Peyer's patch (tissue), 4 donors: ENCODE results near the gene AP2A2.

ENCODE experiments used
- POLR2A ChIP-seq, 2 donors: fragments of 450-650 bp; IDR thresholded peaks; one replicate each; pipeline ENCODE4 v1.5.1; 2017; ENCODE audit warnings: antibody characterized with exemption in 2 of 2, mild to moderate bottlenecking in 2 of 2, moderate library complexity in 2 of 2
- TF ChIP-seq, protein P1 (sequence below), 6 experiments: fragments of 450-650 bp in 4 of 6; fragments of 200-600 bp in 2 of 6; sonication (generic) in 1 of 6; IDR thresholded peaks; one replicate each; pipeline ENCODE4 v1.5.1; 2017 to 2019; ENCODE audit warnings: antibody characterized with exemption in 6 of 6, mild to moderate bottlenecking in 3 of 6, moderate library complexity in 1 of 6

DNA sequence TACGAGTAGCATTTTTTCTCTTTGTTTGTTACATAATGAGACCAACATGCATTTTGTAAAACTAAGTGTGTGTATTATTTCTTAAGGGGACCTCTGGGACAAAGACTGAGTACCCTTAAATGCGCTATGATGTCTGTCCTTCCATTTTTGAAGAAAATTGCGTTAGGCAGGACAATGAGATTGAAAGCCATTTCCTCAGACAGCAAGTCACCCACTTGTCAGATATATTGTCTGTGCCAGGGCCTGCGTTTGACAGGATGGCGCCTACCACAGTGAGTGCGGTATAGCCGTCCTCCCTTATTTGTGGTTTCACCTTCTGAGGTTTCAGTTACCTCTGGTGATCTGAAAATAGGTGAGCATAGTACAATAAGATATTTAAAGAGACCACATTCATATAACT lies 2.2 kb downstream of the AP2A2 start:
- TF ChIP-seq, protein P1, sequence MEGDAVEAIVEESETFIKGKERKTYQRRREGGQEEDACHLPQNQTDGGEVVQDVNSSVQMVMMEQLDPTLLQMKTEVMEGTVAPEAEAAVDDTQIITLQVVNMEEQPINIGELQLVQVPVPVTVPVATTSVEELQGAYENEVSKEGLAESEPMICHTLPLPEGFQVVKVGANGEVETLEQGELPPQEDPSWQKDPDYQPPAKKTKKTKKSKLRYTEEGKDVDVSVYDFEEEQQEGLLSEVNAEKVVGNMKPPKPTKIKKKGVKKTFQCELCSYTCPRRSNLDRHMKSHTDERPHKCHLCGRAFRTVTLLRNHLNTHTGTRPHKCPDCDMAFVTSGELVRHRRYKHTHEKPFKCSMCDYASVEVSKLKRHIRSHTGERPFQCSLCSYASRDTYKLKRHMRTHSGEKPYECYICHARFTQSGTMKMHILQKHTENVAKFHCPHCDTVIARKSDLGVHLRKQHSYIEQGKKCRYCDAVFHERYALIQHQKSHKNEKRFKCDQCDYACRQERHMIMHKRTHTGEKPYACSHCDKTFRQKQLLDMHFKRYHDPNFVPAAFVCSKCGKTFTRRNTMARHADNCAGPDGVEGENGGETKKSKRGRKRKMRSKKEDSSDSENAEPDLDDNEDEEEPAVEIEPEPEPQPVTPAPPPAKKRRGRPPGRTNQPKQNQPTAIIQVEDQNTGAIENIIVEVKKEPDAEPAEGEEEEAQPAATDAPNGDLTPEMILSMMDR (IDR thresholded peaks at IDR 0.05) = no peak
- no peak for TF ChIP-seq POLR2A (IDR thresholded peaks at IDR 0.05)
